HG02870 (cell line): ENCODE results near the gene FAM20A.

Source experiments
- ATAC-seq: cut with Tn5 transposase; IDR thresholded peaks from one replicate; pipeline ENCODE4 v1.9.1; 2021; ENCODE audit warnings: mild to moderate bottlenecking, moderate library complexity; ENCODE audit not compliant: unreplicated experiment

Gene FAM20A

GRCh38 chr17:68567035-68567434 lies 34.1 kb downstream of the FAM20A start:
- ATAC-seq = no peak

GRCh38 chr17:68566442-68566738 lies 34.8 kb downstream of the FAM20A start:
- ATAC-seq = no peak

- no peak for ATAC-seq
Measured at GRCh38 chr17:68565661-68566441, 35.3 kb downstream of the FAM20A start.

- ATAC-seq = no peak
Measured at GRCh38 chr17:68564415-68565111, 36.6 kb downstream of the FAM20A start.

DNA sequence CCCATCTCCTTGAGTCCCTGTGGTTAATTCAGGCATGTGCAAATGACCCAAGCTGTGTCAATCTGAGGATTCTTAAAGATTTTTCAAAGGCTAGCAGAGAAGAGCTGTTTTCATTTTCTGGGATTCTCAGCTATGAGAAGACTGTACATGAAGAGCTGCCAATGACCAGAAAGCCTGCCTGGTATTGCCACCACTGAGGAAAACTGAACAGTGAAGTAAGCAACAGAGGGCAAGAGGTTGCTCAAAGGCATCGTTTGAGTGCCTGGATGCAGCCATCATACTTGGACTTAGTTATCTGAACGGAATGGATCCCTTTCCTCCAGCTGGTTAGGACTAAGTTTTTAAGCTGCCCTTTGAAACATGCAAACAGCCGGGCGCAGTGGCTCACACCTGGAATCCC lies 38.4 kb downstream of the FAM20A start:
- no peak for ATAC-seq

DNA sequence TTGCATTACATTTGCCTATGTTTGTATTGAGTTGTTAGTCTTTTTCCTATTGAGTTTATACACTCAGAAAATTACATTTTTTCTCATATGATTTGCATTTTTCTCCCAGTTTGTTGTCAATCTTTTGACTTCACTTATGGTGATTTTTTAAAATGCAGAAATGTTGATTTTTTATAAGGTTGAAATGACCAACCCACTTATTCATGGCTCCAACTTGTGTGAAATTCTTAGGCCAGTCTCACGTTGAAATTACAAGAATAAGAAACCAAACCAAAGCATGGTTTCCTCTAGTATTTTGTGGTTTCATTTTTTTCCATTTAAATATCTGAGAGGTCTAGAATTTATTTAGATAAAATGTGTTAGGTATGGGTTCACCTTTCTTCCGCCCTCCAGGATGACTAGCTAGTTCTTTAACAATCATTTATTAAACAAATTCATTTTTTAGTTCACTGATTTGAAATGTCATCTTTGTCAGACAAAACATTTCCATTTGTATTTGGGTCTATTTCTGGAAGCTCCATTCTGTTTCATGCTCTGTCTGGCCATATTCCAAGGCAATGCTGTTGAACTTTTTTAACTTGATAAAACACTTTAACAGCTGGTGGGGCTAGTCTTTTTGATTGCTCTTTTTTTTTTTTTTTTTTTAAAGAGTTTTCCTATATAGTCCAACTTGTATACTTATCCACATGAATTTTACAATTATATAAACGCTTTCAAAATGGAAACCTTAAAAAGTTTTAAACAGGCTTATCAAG lies 40.0 kb downstream of the FAM20A start:
- no peak for ATAC-seq

- ATAC-seq = no peak
Measured at GRCh38 chr17:68559316-68559715, 41.9 kb downstream of the FAM20A start.

DNA sequence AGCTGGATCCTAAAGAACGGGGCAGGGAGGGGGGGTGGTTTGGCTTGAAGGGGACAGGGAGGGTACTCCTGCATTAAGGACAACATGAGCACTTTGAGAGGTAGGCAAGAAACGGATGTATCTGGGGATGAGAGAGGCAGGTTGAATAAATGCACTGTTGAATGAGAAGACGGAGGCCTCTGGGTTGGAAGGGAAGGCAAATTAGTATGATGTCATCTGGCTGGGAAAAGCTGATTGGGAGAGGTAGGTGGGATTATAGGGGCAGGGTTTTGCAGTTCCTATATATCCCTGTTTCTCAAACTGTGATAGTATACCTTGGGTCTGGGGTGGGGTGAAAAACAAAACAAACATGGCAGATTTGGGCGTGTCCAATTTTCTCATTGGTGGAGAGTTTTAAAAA lies 44.6 kb downstream of the FAM20A start:
- ATAC-seq = no peak

DNA sequence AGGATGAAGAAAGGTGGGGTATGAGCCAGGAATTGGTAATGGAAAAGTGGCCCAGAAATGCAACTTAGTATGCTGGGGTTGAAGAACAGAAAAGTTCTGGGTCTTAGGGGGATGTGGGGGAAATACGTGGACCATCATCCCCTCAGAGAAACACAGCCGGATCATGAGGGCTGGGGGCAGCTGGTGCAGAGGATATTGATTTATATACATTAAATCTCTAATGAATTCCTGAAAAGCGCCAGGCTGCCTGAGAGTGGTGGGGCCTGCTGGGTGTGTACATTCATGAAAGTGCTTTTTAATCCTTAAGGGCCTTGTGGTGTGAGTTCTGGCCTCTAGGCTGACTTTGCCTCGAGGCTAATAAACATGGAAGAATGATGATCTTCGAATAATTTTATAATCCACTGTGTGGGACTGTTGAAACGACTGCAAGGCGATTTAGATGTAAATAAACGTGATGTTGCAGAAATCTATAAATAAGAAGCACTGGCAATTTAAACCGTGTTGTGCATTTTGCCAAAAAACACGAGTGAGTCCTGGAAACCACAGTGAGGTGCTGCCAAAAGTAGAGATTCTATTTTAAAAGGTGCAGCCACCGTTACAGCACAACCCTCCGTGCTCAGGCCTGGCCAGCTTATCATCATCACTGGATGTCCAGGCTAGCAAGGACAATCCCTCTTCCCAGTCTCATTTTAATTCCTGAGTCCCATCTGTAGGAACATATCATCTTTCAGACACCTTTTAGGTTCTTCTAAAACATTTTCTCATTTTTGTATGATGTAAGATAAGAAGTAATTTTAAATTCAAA lies 56.9 kb downstream of the FAM20A start:
- ATAC-seq = no peak

DNA sequence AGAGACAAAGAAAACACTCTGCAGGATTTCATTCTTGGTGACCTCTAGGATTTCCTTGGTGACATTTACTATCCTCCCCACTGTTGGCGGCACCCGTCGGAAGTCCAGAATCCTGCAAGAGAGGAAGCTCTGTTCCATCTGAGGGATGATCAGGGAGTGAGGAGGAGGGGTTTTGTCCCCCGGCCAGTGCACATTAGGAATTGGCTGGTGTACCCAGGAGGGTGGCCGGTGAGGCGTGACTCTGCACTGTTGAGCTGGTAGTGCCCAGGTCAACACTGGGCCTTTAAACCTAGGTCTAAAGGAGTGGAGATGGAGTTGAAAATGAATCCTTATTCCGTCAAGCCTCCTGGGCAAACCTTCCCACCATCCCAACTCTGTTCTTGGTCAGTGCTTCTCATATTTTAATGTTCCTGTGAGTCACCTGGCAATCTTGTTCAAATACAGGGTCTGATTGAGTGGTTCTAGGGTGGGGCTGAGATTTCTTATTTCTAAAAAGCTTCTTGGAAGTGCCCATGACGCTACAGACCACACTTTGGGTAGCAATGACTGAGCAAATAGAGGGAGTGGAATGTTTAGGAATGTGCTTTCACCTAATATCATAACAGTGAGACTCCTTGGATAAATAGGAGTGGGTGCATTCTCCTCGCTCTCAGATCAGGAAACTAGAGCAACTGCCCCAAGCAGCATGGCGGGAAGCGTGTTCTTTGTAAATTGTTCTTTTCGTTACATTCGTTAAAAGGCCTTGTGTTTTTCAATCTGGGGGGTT lies 58.3 kb downstream of the FAM20A start:
- no peak for ATAC-seq

- no peak for ATAC-seq
Measured at GRCh38 chr17:68541816-68542215, 59.4 kb downstream of the FAM20A start.

- no peak for ATAC-seq
Measured at GRCh38 chr17:68540981-68541380, 60.2 kb downstream of the FAM20A start.

DNA sequence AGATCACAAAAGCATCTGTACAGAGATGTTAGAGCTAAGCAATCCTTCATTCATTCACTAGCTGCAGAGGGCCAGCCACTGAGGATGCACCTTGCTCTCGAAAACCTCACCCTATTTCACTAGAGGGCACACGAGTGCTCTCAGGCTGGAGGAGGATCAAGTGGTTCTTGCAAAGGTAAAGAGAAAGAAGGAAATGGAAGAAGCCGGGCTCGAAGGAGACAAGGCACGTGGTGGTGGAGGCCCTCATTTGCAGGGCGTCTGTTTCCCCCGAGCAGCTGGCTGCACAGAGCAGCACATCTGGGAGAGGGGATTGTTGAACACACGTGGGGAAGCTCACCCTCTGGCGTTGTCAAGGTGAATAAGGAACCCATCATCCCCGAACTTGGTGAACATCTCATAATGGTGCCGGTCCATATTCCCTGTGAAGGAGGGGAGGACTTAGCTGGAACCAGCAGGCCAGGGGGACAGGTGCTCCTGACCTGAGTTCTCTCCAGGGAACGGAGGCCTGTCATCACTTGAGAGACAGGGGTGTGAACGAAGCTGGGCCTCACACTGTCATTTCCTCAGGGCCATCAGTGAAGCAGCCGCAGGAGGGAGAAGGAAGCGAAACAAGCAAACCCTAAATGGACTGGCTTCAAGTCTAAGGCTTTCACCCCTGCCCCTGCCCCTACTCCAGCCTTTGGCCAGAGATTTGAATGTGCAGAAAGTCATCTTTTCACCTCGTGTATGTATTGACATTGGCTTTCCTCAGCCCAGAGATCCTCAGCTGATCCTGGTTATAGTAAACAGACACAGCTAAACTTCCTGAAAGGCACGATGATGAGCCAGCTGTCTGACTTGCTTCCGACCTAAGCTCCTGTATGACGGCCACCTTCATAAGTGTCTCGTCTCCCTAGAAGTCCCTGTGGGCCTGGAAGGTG lies 61.4 kb downstream of the FAM20A start:
- no peak for ATAC-seq

DNA sequence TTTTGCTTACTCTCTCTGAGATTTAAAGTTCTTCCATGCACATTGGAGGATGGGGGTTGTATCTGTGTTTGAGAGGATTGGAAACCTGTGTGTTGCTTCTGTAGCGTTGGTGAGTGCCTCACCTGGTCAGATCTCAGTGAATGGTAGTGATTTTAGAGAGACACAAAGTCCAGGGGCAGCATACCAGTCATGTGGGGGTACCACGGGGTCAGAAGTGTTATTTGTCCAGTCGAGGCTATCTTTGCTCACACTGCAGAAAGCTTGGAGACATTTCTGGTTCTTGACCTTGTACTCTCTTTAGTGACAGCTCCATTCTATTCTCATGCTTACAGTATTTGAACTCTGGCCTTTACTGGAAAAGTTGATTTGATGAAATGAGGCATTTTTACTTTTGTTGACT lies 65.2 kb downstream of the FAM20A start:
- no peak for ATAC-seq

- no peak for ATAC-seq
Measured at GRCh38 chr17:68534695-68535088, 66.5 kb downstream of the FAM20A start.

GRCh38 chr17:68533887-68534694 lies 67.1 kb downstream of the FAM20A start:
- ATAC-seq = no peak

DNA sequence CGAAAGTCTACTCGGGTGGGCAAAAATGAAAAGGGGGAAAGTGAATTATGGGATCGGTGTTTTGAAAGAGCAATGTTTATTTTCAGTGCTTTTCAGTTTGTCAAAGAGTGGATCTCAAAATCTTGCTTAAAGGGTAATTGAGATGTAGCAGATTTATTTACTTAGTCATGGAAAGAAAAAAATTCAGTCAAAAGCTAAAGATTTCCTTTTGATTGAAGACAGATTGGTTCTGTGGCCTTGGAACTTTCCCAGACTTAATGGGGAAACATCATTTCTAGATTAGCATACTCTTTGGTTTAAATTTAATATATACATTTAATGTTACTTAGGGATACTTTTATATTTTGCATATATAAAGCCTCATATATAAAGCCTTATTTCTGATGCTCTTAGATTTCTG lies 68.3 kb downstream of the FAM20A start:
- no peak for ATAC-seq

- ATAC-seq = no peak
Measured at GRCh38 chr17:68531252-68531651, 69.9 kb downstream of the FAM20A start.

DNA sequence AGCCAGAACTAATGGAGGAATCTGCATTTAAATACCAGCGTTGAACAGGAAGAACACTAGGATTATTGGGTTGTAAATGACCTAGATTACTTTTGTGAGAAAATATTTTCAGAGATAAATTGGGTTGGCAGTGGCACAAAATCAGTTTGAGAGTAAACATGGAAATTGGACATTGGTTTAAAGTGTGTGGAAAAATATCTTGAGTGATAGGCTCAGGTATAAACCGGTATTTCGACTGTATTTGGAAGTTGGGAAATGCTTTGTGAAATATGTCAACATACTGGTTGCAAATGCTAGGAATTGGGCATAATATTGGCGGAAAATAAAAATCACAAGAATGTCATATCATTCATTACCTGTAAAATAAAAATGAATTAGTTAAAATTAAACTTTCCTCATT lies 73.9 kb downstream of the FAM20A start:
- ATAC-seq = no peak
